Tibial nerve (tissue), 4 donors: Measurements from ENCODE around the gene TBX1.

Experiments used
- CTCF ChIP-seq, 5 experiments: fragments of 200-600 bp in 3 of 5; fragments of 450-650 bp in 2 of 5; sonication (generic) in 3 of 5; IDR thresholded peaks; one replicate each; pipeline ENCODE4 v1.5.1; 2016 to 2019; ENCODE audit warnings: antibody characterized with exemption in 5 of 5, mild to moderate bottlenecking in 3 of 5, moderate library complexity in 2 of 5
- EP300 ChIP-seq, 2 donors: sonication (generic); formaldehyde crosslinking; IDR thresholded peaks; one replicate each; pipeline ENCODE4 v1.6.1; 2017; ENCODE audit warnings: antibody characterized with exemption in 2 of 2, mild to moderate bottlenecking in 1 of 2
- POLR2A ChIP-seq, 2 donors: fragments of 450-650 bp; IDR thresholded peaks; one replicate each; pipeline ENCODE4 v1.6.1; 2017; ENCODE audit warnings: antibody characterized with exemption in 2 of 2, mild to moderate bottlenecking in 2 of 2, moderate library complexity in 2 of 2

- TF ChIP-seq CTCF (IDR thresholded peaks at IDR 0.05) (no peak), EP300 (IDR thresholded peaks at IDR 0.05) (no peak), POLR2A (IDR thresholded peaks at IDR 0.05) (no peak)
Measured at GRCh38 chr22:19789828-19790227, 29.2 kb downstream of the TBX1 start.
